H1 (cell line): ENCODE measurements around the gene BGLAP. TPM values are rescaled to one million over a fixed set of nuclear protein-coding genes. Genes with fewer than 3 reads are reported as not detected.

ENCODE experiments used
- CTCF ChIP-seq, 3 experiments: IDR thresholded peaks; 1 replicate in 2 of 3; 2 replicates in 1 of 3; pipeline versions ENCODE4 v1.5.1 to v1.6.1; 2011; ENCODE audit warnings: low read length in 3 of 3, mild to moderate bottlenecking in 3 of 3, inconsistent platforms in 2 of 3, low read depth in 1 of 3, moderate library complexity in 1 of 3; ENCODE audit not compliant: insufficient read depth in 1 of 3; ENCODE audit errors: control extremely low read depth in 1 of 3
- USF2 ChIP-seq: IDR thresholded peaks from 2 replicates; pipeline ENCODE4 v1.6.1; 2011; ENCODE audit warnings: low read length, improper control_type of control experiment
- polyA plus RNA-seq, 7 experiments: library from polyadenylated mRNA; depleted of rRNA in 3 of 7; stranded (reverse) in 5 of 7; unstranded in 2 of 7; fragments of >200 nt in 5 of 7; fragments of 200-250 nt in 2 of 7; gene quantifications; 1 replicate in 5 of 7; 2 replicates in 1 of 7; 4 replicates in 1 of 7; pipeline versions ENCODE4 v1.2.1 to v1.2.3, GENCODE V29; 2011 to 2013; ENCODE audit warnings: missing spikeins in 2 of 7, mixed read lengths in 2 of 7
- total RNA-seq: library from RNA; stranded (reverse); fragmentation: NEBNext Ultra II Directional; extraction: Animal tissue kit (Norgen Biotek cat#: 25700); gene quantifications from 2 replicates; pipeline ENCODE4 v1.2.1, GENCODE V29; 2021

Gene BGLAP
- total and polyA plus RNA-seq, 2 of the 8 experiments (the other 6 are each of a cell fraction or from before 2014, with no cell fraction given), result 1.2 to 1.5 TPM

GRCh38 chr1:156193208-156193487 lies 48.8 kb upstream of the BGLAP start (continued):
- no peak for TF ChIP-seq USF2
- TF ChIP-seq CTCF (IDR thresholded peaks at IDR 0.05; ENCODE audit: control extremely low read depth in 1 of 3, insufficient read depth in 1 of 3, low read depth in 1 of 3, low read length in 3 of 3), result no peak
